Activated CD8-positive, alpha-beta T cell treated with anti-CD3 and anti-CD28 coated beads for 36 hours (primary cell): ENCODE measurements around the gene TOMM22. TPM values are rescaled to one million over a fixed set of nuclear protein-coding genes. Genes with fewer than 3 reads are reported as not detected.
A peak's percentile ranks its signal among the peaks of the same experiment; 100 is the strongest.

ENCODE experiments used
- ATAC-seq: fragments of 200-7000 bp; cut with Tn5 transposase; one replicate; pipeline ENCODE4 v1.10.0; 2021; ENCODE audit warnings: mild to moderate bottlenecking, moderate library complexity
- CTCF ChIA-PET: fragments of 350-600 bp; sonication (Branson Sonifier 250); formaldehyde crosslinking; loops from one replicate; lab custom pipeline; 2021; ENCODE audit warnings: antibody characterized with exemption; lab: Charles Lee
- POLR2A ChIA-PET: fragments of 350-600 bp; sonication (Branson Sonifier 250); formaldehyde crosslinking; loops from one replicate; lab custom pipeline; 2021; ENCODE audit warnings: antibody characterized with exemption; lab: Charles Lee
- DNase-seq: peaks from one replicate; pipeline ENCODE4 v3.0.0-alpha.2; 2020
- H3K27ac Mint-ChIP-seq: one replicate; pipeline ENCODE4 v1.8.0; 2021; ENCODE audit warnings: mild to moderate bottlenecking, mixed read lengths
- H3K27me3 Mint-ChIP-seq: one replicate; pipeline ENCODE4 v1.8.0; 2021; ENCODE audit warnings: mixed read lengths
- H3K36me3 Mint-ChIP-seq: one replicate; pipeline ENCODE4 v1.8.0; 2021; ENCODE audit warnings: low read depth, mixed read lengths
- H3K4me1 Mint-ChIP-seq: one replicate; pipeline ENCODE4 v1.8.0; 2021; ENCODE audit warnings: low read depth, mixed read lengths
- H3K4me3 Mint-ChIP-seq: one replicate; pipeline ENCODE4 v1.8.0; 2021; ENCODE audit warnings: mild to moderate bottlenecking, moderate library complexity, mixed read lengths
- H3K9me3 Mint-ChIP-seq: one replicate; pipeline ENCODE4 v1.8.0; 2021; ENCODE audit warnings: mixed read lengths
- CTCF ChIP-seq: fragments of 200-600 bp; IDR thresholded peaks from one replicate; pipeline ENCODE4 v1.8.0; 2022; ENCODE audit warnings: antibody characterized with exemption, mild to moderate bottlenecking
- intact Hi-C: fragments of 100-400 bp; cut with micrococcal nuclease; formaldehyde crosslinking; loops from one replicate; pipeline ENCODE4 v1.10.0; 2022
- total RNA-seq, 2 experiments: library from RNA; stranded (reverse); gene quantifications; one replicate each; pipeline ENCODE4 v1.2.3, GENCODE V29; 2021

TOMM22 gene
- total RNA-seq, 2 experiments from 2014 or later = 155 to 158 TPM

DNA sequence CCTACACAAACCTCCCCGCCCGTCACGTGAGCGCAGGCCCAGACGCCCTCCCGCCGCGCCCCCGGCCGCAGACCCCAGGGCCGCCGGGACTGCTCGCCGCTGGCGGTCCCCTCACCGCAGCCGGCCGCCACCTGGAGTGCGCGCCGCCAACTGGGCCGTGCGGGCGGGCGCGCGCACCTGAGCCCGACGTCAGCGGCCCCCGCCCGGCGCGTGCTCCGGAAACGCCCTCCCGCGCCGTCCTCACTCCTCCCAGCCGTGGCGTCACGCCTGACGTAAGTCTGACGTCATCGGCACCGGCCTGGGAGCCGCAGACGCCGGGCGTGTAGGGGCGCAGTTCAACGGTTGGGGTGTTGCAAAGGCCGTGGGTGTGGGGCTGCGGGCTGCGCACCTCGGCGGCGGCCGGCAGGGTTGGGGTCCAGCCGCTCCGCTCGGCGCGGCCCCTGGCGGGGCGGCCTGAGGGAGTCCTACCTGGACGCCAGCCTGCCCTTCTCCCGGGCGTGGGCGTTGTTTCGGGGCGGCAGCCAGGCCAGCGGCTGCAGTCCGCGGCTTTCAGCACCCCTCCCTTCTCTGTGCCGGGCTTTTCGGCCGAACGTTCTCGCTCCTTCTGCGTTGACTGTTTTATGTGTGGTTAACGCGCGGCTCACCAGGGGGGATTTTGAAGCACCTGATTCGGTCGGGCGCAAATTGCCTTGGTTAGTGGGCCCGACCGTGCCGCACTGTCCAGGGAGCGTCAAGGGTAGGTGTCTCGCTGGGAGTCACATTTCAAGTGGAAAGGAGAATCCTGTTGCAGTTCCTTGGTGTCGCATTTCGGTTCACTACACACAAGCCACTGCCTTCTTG is 19.3 kb downstream of the TOMM22 start, which contains the start of gene JOSD1:
Gene JOSD1, minus strand, starts transcription at position 155 of the 840 bp plus-strand sequence. CDS start 956 bp downstream, outside the sequence.
- intact Hi-C loops = loop anchor here (10.0 kb wide), 1 partner anchor 54 kb away; the partner anchor contains the start of gene SUN2
- H3K9me3 Mint-ChIP-seq = no peaks in the 10 kb centered on the region
- peaks cover 39% of the 10 kb centered on the region for H3K36me3 Mint-ChIP-seq
- DNase-seq = peak; percentile 98
- H3K4me3 Mint-ChIP-seq = peak within 1 kb of the TSS; percentile 90
- TF ChIP-seq CTCF = no peak
- H3K4me1 Mint-ChIP-seq = peaks cover 49% of the 10 kb centered on the region
- peak; percentile 25 for ATAC-seq
- H3K27ac Mint-ChIP-seq = peak within 1 kb of the TSS; percentile 99
- ChIA-PET CTCF (no interaction called here), POLR2A (interaction anchor here (1.0 to 6.3 kb wide), 3 partner anchors 11 to 28 kb away, joined by 3 to 62 read pairs (median 6); partner anchors contain the start of gene TOMM22)
- H3K27me3 Mint-ChIP-seq = no peaks in the 10 kb centered on the region

- DNase-seq = no peak
- H3K9me3 Mint-ChIP-seq = no peaks in the 10 kb centered on the region
- TF ChIP-seq CTCF = no peak
- ChIA-PET CTCF (interaction anchor here (2.9 kb wide), 1 partner anchor 20 kb away, joined by 18 read pairs; no protein-coding TSS in a partner anchor), POLR2A (interaction anchor here (4.2 to 41.0 kb wide), 2 partner anchors 13 to 37 kb away, joined by 20 to 905 read pairs; partner anchors contain the start of gene SUN2)
- peak overlapping the region; percentile 88 for H3K4me3 Mint-ChIP-seq
- ATAC-seq = no peak
- peaks cover 46% of the 10 kb centered on the region for H3K4me1 Mint-ChIP-seq
- H3K27ac Mint-ChIP-seq = peak overlapping the region; percentile 98
- intact Hi-C loops = loop anchor here (10.0 kb wide), 1 partner anchor 50 kb away; the partner anchor contains the start of gene SUN2
- peaks cover 33% of the 10 kb centered on the region for H3K36me3 Mint-ChIP-seq
- H3K27me3 Mint-ChIP-seq = no peaks in the 10 kb centered on the region
Measured at GRCh38 chr22:38704654-38705234, 23.0 kb downstream of the TOMM22 start.

- Mint-ChIP-seq H3K4me1 (peaks cover 48% of the 10 kb centered on the region), H3K27ac (peak within 1 kb of the TSS; percentile 98), H3K9me3 (no peaks in the 10 kb centered on the region), H3K4me3 (peak within 1 kb of the TSS; percentile 88), H3K36me3 (peaks cover 31% of the 10 kb centered on the region), H3K27me3 (no peaks in the 10 kb centered on the region)
- ATAC-seq (peak; percentile 89), DNase-seq (peak; percentile 99)
- CTCF ChIA-PET = interaction anchor here (0.9 to 2.9 kb wide), 4 partner anchors 19 to 64 kb away, joined by 3 to 18 read pairs (median 4); partner anchors contain the start of gene TOMM22
- POLR2A ChIA-PET = interaction anchor here (0.7 to 41.0 kb wide), 7 partner anchors 9 to 36 kb away, joined by 3 to 905 read pairs (median 5); partner anchors contain the start of genes SUN2 and TOMM22
- intact Hi-C loops = loop anchor here (10.0 kb wide), 1 partner anchor 49 kb away; the partner anchor contains the start of gene SUN2
- TF ChIP-seq CTCF = no peak
Measured at GRCh38 chr22:38705235-38706100, 23.7 kb downstream of the TOMM22 start, which contains the start of gene GTPBP1. TSS of gene GTPBP1 (plus strand) at chr22:38705944. CDS start at chr22:38705956, 12 bp downstream.

GRCh38 chr22:38706101-38706900 is 24.5 kb downstream of the TOMM22 start:
- DNase-seq = peak; percentile 49
- POLR2A ChIA-PET = interaction anchor here (0.7 to 41.0 kb wide), 8 partner anchors 8 to 35 kb away, joined by 3 to 905 read pairs (median 4); partner anchors contain the start of genes SUN2 and TOMM22
- CTCF ChIA-PET = interaction anchor here (0.7 to 2.9 kb wide), 7 partner anchors 19 to 654 kb away, joined by 3 to 18 read pairs (median 3); partner anchors contain the start of gene TOMM22
- no peak for ATAC-seq
- H3K9me3 Mint-ChIP-seq = no peaks in the 10 kb centered on the region
- TF ChIP-seq CTCF = no peak
- intact Hi-C loops = loop anchor here (10.0 kb wide), 1 partner anchor 48 kb away; the partner anchor contains the start of gene SUN2
- peaks cover 37% of the 10 kb centered on the region for H3K36me3 Mint-ChIP-seq
- peak overlapping the region; percentile 88 for H3K4me3 Mint-ChIP-seq
- H3K27me3 Mint-ChIP-seq = no peaks in the 10 kb centered on the region
- peak overlapping the region; percentile 83 for H3K27ac Mint-ChIP-seq
- H3K4me1 Mint-ChIP-seq = peaks cover 53% of the 10 kb centered on the region
